AG09309 (cell line): Measurements from ENCODE around the gene SPAG16.

Experiments used
- DNase-seq: peaks from one replicate; pipeline ENCODE4 v3.0.0-alpha.2; 2010; ENCODE audit warnings: low read depth
- H3K4me3 ChIP-seq: 2 replicates; pipeline ENCODE4 v1.5.1; 2011; ENCODE audit warnings: mild to moderate bottlenecking, low read depth, low read length, moderate library complexity; ENCODE audit not compliant: control insufficient read depth
- TF ChIP-seq, protein P1 (sequence below): IDR thresholded peaks from 2 replicates; pipeline ENCODE4 v1.5.1; 2011; ENCODE audit warnings: mild to moderate bottlenecking, low read depth, low read length, inconsistent platforms; ENCODE audit not compliant: insufficient read depth, control insufficient read depth; ENCODE audit errors: missing control alignments

SPAG16 gene

DNA sequence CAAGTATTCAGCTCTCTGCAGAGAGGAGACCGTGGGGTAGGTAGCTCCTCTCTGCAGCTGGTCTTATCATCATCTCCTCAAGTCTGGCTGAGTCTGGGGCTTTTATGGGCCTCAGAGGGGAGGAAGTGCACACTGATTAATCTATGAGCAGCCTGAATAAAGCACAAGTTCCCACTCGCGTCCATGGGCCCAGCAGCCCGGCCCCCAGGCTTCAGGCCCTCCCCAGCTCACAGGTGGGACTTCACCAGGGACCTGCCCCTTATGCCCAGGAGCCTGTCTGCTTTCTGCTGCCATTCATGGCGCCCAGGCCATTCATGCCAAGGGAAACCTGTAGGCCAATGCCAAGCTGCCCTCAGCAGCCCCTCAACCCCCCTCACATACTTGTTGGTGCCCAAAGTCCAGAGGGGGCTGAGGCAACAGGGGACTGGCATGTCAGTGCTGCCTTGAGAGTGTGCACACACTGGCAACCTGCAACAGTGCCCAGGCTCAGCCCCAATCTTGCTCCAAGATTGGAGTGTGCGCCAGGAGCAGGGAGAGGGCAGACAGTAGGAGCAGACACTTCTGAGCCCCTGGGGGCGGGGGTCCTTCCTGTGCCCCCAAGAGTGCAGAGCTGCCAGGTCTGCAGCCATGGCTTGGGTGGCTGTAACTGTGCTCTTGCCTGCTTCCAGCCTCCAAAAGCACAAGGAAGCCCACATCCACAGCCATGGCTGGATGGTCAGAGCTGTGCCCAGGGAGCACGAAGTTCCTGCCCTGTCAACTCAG is 751.0 kb downstream of the SPAG16 start:
- no peak for DNase-seq
- TF ChIP-seq, protein P1, sequence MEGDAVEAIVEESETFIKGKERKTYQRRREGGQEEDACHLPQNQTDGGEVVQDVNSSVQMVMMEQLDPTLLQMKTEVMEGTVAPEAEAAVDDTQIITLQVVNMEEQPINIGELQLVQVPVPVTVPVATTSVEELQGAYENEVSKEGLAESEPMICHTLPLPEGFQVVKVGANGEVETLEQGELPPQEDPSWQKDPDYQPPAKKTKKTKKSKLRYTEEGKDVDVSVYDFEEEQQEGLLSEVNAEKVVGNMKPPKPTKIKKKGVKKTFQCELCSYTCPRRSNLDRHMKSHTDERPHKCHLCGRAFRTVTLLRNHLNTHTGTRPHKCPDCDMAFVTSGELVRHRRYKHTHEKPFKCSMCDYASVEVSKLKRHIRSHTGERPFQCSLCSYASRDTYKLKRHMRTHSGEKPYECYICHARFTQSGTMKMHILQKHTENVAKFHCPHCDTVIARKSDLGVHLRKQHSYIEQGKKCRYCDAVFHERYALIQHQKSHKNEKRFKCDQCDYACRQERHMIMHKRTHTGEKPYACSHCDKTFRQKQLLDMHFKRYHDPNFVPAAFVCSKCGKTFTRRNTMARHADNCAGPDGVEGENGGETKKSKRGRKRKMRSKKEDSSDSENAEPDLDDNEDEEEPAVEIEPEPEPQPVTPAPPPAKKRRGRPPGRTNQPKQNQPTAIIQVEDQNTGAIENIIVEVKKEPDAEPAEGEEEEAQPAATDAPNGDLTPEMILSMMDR: no peak

DNA sequence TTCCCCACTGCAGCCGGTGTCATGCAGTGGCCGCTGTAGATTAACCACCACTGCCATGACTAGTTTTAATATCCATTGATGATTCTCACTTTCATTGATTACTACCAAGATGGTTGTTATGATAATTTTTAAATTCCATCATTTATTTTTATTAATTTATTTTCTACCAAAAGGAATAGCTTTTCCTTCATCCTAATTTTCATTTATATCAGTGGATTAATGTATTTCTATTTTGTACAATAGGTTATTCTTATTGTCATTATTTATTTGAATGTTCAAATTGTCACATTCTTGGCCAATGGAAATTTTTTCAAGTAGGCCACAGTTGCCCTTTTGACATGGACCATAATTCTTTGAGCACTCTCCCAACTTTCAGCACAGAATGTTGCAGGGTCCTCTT is 751.7 kb downstream of the SPAG16 start:
- no peak for DNase-seq
- TF ChIP-seq, protein P1: no peak

More for the DNA sequence above, 751.0 kb downstream of the SPAG16 start:
- H3K4me3 ChIP-seq: no peak overlapping the region

DNA sequence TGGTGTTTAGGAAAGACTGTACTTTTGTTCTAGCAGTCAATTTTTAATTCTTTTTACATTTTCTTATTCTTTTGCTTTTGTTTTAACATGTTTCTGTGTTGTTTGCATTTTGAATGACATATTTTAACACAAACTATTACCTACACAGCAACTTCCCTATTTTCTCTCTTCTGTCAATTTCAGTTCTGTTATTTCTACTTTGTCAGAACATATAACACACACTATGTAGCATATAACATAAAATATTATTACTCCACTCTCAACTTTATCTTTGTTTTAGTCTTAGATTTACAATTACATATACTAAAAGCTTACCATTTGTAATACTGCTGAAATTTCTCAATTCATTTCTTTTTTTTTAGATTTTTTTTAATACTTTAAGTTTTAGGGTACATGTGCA is 753.9 kb downstream of the SPAG16 start:
- no peak for DNase-seq
- TF ChIP-seq, protein P1: no peak
- H3K4me3 ChIP-seq: no peak overlapping the region

More for the DNA sequence above, 751.7 kb downstream of the SPAG16 start:
- no peak overlapping the region for H3K4me3 ChIP-seq

DNA sequence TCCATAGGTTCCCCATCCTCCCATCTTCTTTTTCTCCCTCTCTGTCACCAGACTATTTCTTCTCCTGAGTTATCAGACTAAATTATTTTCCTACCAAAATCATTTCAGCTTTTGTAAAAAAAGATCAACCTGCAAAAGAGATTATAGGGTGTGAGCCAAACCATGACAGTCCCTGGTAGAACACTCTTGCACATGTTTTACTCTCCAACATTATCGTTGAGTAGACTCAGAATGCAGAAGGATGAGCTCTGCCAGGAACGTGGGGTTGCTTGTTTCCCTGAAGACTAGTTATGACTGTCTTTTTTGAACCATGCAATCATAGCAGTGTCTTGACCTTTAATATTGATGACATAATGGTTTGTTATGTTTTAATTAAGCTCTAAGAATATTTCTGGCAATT is 766.5 kb downstream of the SPAG16 start:
- TF ChIP-seq, protein P1: no peak
- DNase-seq: no peak
- H3K4me3 ChIP-seq: no peak overlapping the region

- TF ChIP-seq, protein P1: no peak
- no peak overlapping the region for H3K4me3 ChIP-seq
- DNase-seq: no peak
Measured at GRCh38 chr2:214051585-214051984, 767.3 kb downstream of the SPAG16 start.

- TF ChIP-seq, protein P1: no peak
- no peak for DNase-seq
- H3K4me3 ChIP-seq: no peak overlapping the region
Measured at GRCh38 chr2:214052235-214052634, 768.0 kb downstream of the SPAG16 start.
